GM12878 (cell line): Measurements from ENCODE around the gene VCL. TPM values are rescaled to one million over a fixed set of nuclear protein-coding genes. Genes with fewer than 3 reads are reported as not detected.

ENCODE experiments used
- ATAC-seq: fragments of 200-7000 bp; cut with Tn5 transposase; 3 replicates; pipeline ENCODE4 v1.9.1; 2020; ENCODE audit warnings: mild to moderate bottlenecking, moderate library complexity
- BruUV-seq: library from RNA; stranded (reverse); fragments of 400-500 nt; replicated peaks from 2 replicates; lab custom pipeline; 2021; lab: Mats Ljungman, UMichigan
- CTCF ChIA-PET: fragments of 300-600 bp; sonication (Branson Sonifier 250); formaldehyde crosslinking; extraction: SDS; loops from one replicate; lab custom pipeline; 2021; ENCODE audit warnings: inconsistent platforms; lab: Yijun Ruan, JAX
- POLR2A ChIA-PET: fragments of 350-600 bp; formaldehyde crosslinking; extraction: SDS; loops from one replicate; lab custom pipeline; 2021; ENCODE audit warnings: inconsistent platforms; lab: Charles Lee
- RAD21 ChIA-PET: fragments of 300-600 bp; sonication (Branson Sonifier 250); formaldehyde crosslinking; loops from one replicate; lab custom pipeline; 2023; ENCODE audit warnings: antibody characterized with exemption; ENCODE audit not compliant: unreplicated experiment; lab: Charles Lee
- SMC1A ChIA-PET: fragments of 300-600 bp; sonication (Branson Sonifier 250); formaldehyde crosslinking; loops from one replicate; lab custom pipeline; 2023; ENCODE audit not compliant: unreplicated experiment, uncharacterized antibody; lab: Charles Lee
- DNase-seq: peaks from one replicate; pipeline ENCODE4 v3.0.0-alpha.2; 2011; ENCODE audit warnings: low read depth, low spot score
- FAIRE-seq: peaks from 3 replicates; lab custom pipeline; 2011; peaks lifted over from hg19 to GRCh38; lab: Jason Lieb, UNC
- H2AFZ ChIP-seq: 2 replicates; pipeline ENCODE4 v1.6.0; 2011; ENCODE audit warnings: low read depth, low read length, control low read depth; ENCODE audit not compliant: control insufficient read depth
- H3K27ac ChIP-seq: 2 replicates; pipeline ENCODE4 v1.5.1; 2011; ENCODE audit warnings: control low read depth; ENCODE audit not compliant: control insufficient read depth, insufficient read depth
- H3K27me3 ChIP-seq, 2 experiments: replicated peaks in 1 of 2; 2 replicates each; pipeline versions ENCODE4 v1.6.0 to v1.6.1; 2011; ENCODE audit warnings: low read length in 1 of 2; ENCODE audit not compliant: control insufficient read depth in 2 of 2, insufficient read depth in 2 of 2
- H3K36me3 ChIP-seq, 2 experiments: 2 replicates each; pipeline ENCODE4 v1.5.1; 2011; ENCODE audit warnings: low read length in 1 of 2; ENCODE audit not compliant: control insufficient read depth in 2 of 2, insufficient read depth in 2 of 2
- H3K4me1 ChIP-seq: 2 replicates; pipeline ENCODE4 v1.6.1; 2011; ENCODE audit warnings: mild to moderate bottlenecking, low read length, moderate library complexity, mixed read lengths; ENCODE audit not compliant: control insufficient read depth, insufficient read depth
- H3K4me2 ChIP-seq: 2 replicates; pipeline ENCODE4 v1.6.0; 2011; ENCODE audit warnings: control low read depth; ENCODE audit not compliant: control insufficient read depth, insufficient read depth
- H3K4me3 ChIP-seq: fragments of 200-600 bp; sonication (generic); 2 replicates; pipeline ENCODE4 v1.5.1; 2016
- H3K79me2 ChIP-seq: 2 replicates; pipeline ENCODE4 v1.6.0; 2011; ENCODE audit warnings: low read length; ENCODE audit not compliant: control insufficient read depth, insufficient read depth
- H3K9ac ChIP-seq: 2 replicates; pipeline ENCODE4 v1.8.0; 2011; ENCODE audit warnings: low read length, control low read depth, mixed read lengths; ENCODE audit not compliant: control insufficient read depth, insufficient read depth
- H3K9me3 ChIP-seq: replicated peaks from 3 replicates; pipeline ENCODE4 v1.5.1; 2011; ENCODE audit warnings: mild to moderate bottlenecking, low read length; ENCODE audit not compliant: control insufficient read depth, insufficient read depth
- H4K20me1 ChIP-seq: 2 replicates; pipeline ENCODE4 v1.6.0; 2011; ENCODE audit not compliant: control insufficient read depth, insufficient read depth
- CBFB ChIP-seq: IDR thresholded peaks from 2 replicates; pipeline ENCODE4 v1.6.1; 2016; ENCODE audit warnings: antibody characterized with exemption, low read depth
- FOXM1 ChIP-seq: IDR thresholded peaks from 2 replicates; pipeline ENCODE4 v1.6.1; 2012; ENCODE audit warnings: low read depth, mild to moderate bottlenecking, inconsistent platforms, low read length, moderate library complexity
- IKZF1 ChIP-seq: fragments of 450-650 bp; conservative IDR thresholded peaks from 2 replicates; pipeline ENCODE4 v1.6.1; 2017; ENCODE audit warnings: antibody characterized with exemption, mild to moderate bottlenecking
- MEF2B ChIP-seq: fragments of 450-650 bp; IDR thresholded peaks from 2 replicates; pipeline ENCODE4 v1.6.1; 2018; ENCODE audit warnings: mild to moderate bottlenecking, moderate library complexity; ENCODE audit not compliant: partially characterized antibody, poor library complexity, severe bottlenecking
- NFYB ChIP-seq: IDR thresholded peaks from 2 replicates; pipeline ENCODE4 v1.6.1; 2011; ENCODE audit warnings: low read depth, mild to moderate bottlenecking, low read length, improper control_type of control experiment, moderate library complexity; ENCODE audit not compliant: insufficient read depth
- NR2F1 ChIP-seq: fragments of 450-650 bp; conservative IDR thresholded peaks from 2 replicates; pipeline ENCODE4 v1.6.1; 2017; ENCODE audit warnings: mild to moderate bottlenecking
- PAX5 ChIP-seq: IDR thresholded peaks from 2 replicates; pipeline ENCODE4 v1.6.1; 2011; ENCODE audit warnings: low read depth, low read length, borderline replicate concordance
- POU2F2 ChIP-seq: IDR thresholded peaks from 3 replicates; pipeline ENCODE4 v1.6.1; 2011; ENCODE audit warnings: low read depth, mild to moderate bottlenecking, low read length, borderline replicate concordance
- SMC3 ChIP-seq: IDR thresholded peaks from 2 replicates; pipeline ENCODE4 v1.6.1; 2011; ENCODE audit warnings: low read length, improper control_type of control experiment, borderline replicate concordance
- SP1 ChIP-seq: IDR thresholded peaks from one replicate; pipeline ENCODE4 v1.6.1; 2011; ENCODE audit warnings: low read depth, low read length
- TBL1XR1 ChIP-seq: IDR thresholded peaks from 2 replicates; pipeline ENCODE4 v1.6.1; 2012; ENCODE audit warnings: low read depth, low read length, improper control_type of control experiment
- WGBS: methylation state at CpG from one replicate; pipeline ENCODE4 v1.1.6; 2016; ENCODE audit warnings: low lambda C conversion rate; ENCODE audit not compliant: insufficient replicate concordance, insufficient coverage; ENCODE audit errors: missing lambda C conversion rate; 5-methylcytosine and 5-hydroxymethylcytosine counted together
- in situ Hi-C: fragments of 300-500 bp; cut with MboI; formaldehyde crosslinking; loops from 9 replicates; pipeline ENCODE4 v1.14.3; 2018; ENCODE audit warnings: mixed read lengths
- intact Hi-C: fragments of 100-400 bp; cut with micrococcal nuclease; formaldehyde crosslinking; loops from one replicate; pipeline ENCODE4 v1.14.2; 2022; ENCODE audit not compliant: unreplicated experiment
- polyA plus RNA-seq, 11 experiments: library from polyadenylated mRNA; depleted of rRNA in 4 of 11; unstranded in 6 of 11; stranded (reverse) in 5 of 11; fragments of >200 nt; fragmentation: Nextera tagmentation in 4 of 11; fragmentation: Illumina TruSeq in 1 of 11; extraction: Ambion mirVana in 4 of 11; extraction: Trizol in 1 of 11; gene quantifications; 1 replicate in 1 of 11; 2 replicates in 10 of 11; pipeline versions ENCODE4 v1.2.1 to v1.2.3, GENCODE V29; 2011 to 2016; ENCODE audit warnings: inconsistent platforms in 2 of 11, missing spikeins in 2 of 11, low read depth in 1 of 11
- total RNA-seq, 4 experiments: library from RNA; depleted of rRNA in 3 of 4; stranded (reverse); fragments of >200 nt in 3 of 4; fragmentation: Illumina TruSeq in 1 of 4; extraction: Trizol in 1 of 4; gene quantifications; 2 replicates each; pipeline versions ENCODE4 v1.2.1 to v1.2.3, GENCODE V29; 2013 to 2021
- TF ChIP-seq, protein P1 (sequence below): fragments of 150-350 bp; IDR thresholded peaks from 2 replicates; pipeline ENCODE4 v1.6.1; 2016; ENCODE audit warnings: low read depth, low read length

Gene VCL
- total and polyA plus RNA-seq, 10 of the 15 experiments (the other 5 are each of a cell fraction or from before 2014, with no cell fraction given): 6.7 to 54.6 (median 24.3) TPM

DNA sequence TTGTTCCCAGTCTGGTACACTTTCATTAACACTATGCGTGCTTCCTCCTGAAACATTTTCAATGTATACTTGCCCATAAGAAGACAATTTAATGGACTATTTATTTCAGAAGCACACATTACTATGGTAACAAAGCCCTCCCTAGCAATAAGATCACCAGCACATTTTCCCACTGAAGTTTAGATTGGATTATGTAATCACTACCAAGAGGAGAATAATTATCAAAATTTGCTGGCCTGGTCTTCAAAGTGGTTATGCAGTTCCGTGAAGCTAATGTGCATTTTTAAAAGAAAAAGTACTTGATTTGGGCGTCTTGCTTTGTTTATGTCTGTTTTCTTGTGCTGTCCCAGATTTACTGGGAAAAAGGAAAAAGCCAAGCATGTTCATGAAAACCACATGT is 90.8 kb downstream of the VCL start:
- Histone ChIP-seq H3K9ac (no peak overlapping the region), H3K36me3 (no peaks in the 10 kb centered on the region; a peak in 1 of 4 replicates), H3K9me3 (no peaks in the 10 kb centered on the region), H3K4me2 (no peak overlapping the region), H2AFZ (no peak overlapping the region), H3K79me2 (no peaks in the 10 kb centered on the region), H4K20me1 (no peaks in the 10 kb centered on the region), H3K4me1 (peaks cover 10% of the 10 kb centered on the region), H3K27ac (no peak overlapping the region), H3K4me3 (no peak overlapping the region), H3K27me3 (no peaks in the 10 kb centered on the region)
- no peak for ATAC-seq
- ChIA-PET SMC1A (no interaction called here), POLR2A (interaction anchor here (0.6 kb wide), 1 partner anchor 284 kb away, joined by 3 read pairs; no protein-coding TSS in a partner anchor), CTCF (interaction anchor here (1.9 kb wide), 1 partner anchor 209 kb away, joined by 5 read pairs; no protein-coding TSS in a partner anchor), RAD21 (no interaction called here)
- 65% methylated on average over 3 of the region's 3 CpGs for WGBS
- TF ChIP-seq PAX5 (no peak), FOXM1 (no peak), NR2F1 (no peak), TBL1XR1 (no peak), NFYB (no peak), MEF2B (no peak), SP1 (no peak), IKZF1 (no peak)
- intact Hi-C loops: no loop called here
- no peak for FAIRE-seq
- in situ Hi-C loops: loop anchor here (25.0 kb wide), 1 partner anchor 201 kb away; no protein-coding TSS in a partner anchor
- no peak for DNase-seq
- no TSS peak for BruUV-seq

DNA sequence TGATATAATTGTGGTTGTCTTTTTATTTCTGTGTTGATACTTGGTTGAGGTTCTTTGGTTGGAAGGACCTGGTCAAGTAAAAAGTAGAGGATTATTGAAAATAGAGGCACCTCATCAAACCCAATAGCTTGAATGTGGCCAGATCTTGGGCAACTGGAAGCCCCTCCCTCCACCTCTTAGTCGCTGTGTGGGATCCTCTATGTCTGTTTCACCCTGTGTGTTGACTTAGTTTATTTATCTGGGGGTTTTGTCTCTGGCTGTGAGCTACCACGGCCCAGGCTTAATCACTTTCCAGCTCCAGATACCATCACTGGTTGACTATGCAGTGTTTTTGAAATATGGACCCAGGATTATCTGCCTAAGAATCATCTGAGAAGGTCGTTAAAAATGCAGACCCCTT is 94.5 kb downstream of the VCL start:
- ChIA-PET POLR2A (no interaction called here), SMC1A (interaction anchor here (1.5 kb wide), 2 partner anchors 11 to 12 kb away, joined by 5 to 6 read pairs; no protein-coding TSS in a partner anchor), CTCF (interaction anchor here (0.6 to 1.3 kb wide), 3 partner anchors 11 to 139 kb away, joined by 3 to 5 read pairs (median 5); no protein-coding TSS in a partner anchor), RAD21 (interaction anchor here (0.8 to 0.9 kb wide), 2 partner anchors 204 to 206 kb away, joined by 3 to 4 read pairs; no protein-coding TSS in a partner anchor)
- intact Hi-C loops (no loop called here), in situ Hi-C loops (loop anchor here (25.0 kb wide), 1 partner anchor 205 kb away; no protein-coding TSS in a partner anchor)
- Histone ChIP-seq H3K79me2 (no peaks in the 10 kb centered on the region), H3K27me3 (no peaks in the 10 kb centered on the region), H3K9ac (no peak overlapping the region), H4K20me1 (no peaks in the 10 kb centered on the region), H3K9me3 (no peaks in the 10 kb centered on the region), H3K4me2 (no peak overlapping the region), H3K4me1 (peaks cover 6% of the 10 kb centered on the region), H3K36me3 (peaks cover 0 to 8% of the 10 kb centered on the region in 2 experiments; a peak in 1 of 4 replicates), H3K4me3 (no peak overlapping the region), H2AFZ (no peak overlapping the region), H3K27ac (no peak overlapping the region)
- ATAC-seq (no peak), FAIRE-seq (no peak), DNase-seq (no peak)
- WGBS: 97% methylated on average over 3 of the region's 3 CpGs
- BruUV-seq: no TSS peak
- TF ChIP-seq POU2F2: no peak
- TF ChIP-seq, protein P1, sequence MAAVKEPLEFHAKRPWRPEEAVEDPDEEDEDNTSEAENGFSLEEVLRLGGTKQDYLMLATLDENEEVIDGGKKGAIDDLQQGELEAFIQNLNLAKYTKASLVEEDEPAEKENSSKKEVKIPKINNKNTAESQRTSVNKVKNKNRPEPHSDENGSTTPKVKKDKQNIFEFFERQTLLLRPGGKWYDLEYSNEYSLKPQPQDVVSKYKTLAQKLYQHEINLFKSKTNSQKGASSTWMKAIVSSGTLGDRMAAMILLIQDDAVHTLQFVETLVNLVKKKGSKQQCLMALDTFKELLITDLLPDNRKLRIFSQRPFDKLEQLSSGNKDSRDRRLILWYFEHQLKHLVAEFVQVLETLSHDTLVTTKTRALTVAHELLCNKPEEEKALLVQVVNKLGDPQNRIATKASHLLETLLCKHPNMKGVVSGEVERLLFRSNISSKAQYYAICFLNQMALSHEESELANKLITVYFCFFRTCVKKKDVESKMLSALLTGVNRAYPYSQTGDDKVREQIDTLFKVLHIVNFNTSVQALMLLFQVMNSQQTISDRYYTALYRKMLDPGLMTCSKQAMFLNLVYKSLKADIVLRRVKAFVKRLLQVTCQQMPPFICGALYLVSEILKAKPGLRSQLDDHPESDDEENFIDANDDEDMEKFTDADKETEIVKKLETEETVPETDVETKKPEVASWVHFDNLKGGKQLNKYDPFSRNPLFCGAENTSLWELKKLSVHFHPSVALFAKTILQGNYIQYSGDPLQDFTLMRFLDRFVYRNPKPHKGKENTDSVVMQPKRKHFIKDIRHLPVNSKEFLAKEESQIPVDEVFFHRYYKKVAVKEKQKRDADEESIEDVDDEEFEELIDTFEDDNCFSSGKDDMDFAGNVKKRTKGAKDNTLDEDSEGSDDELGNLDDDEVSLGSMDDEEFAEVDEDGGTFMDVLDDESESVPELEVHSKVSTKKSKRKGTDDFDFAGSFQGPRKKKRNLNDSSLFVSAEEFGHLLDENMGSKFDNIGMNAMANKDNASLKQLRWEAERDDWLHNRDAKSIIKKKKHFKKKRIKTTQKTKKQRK: no peak
- TF ChIP-seq CBFB: no peak
- TF ChIP-seq SMC3: no peak
